GM18499 (cell line): ENCODE data around the gene MRFAP1.
A peak's percentile ranks its signal among the peaks of the same experiment; 100 is the strongest.

Source experiments
- ATAC-seq: cut with Tn5 transposase; IDR thresholded peaks from one replicate; pipeline ENCODE4 v1.9.1; 2021; ENCODE audit warnings: moderate number of reproducible peaks; ENCODE audit not compliant: insufficient read depth, unreplicated experiment

Gene MRFAP1

GRCh38 chr4:6688879-6689505 is 48.5 kb downstream of the MRFAP1 start:
- peak; percentile 80 for ATAC-seq

- ATAC-seq = no peak
Observed at GRCh38 chr4:6689506-6689960, 49.0 kb downstream of the MRFAP1 start.
